SJSA1 (cell line): ENCODE data around the gene LGMN. TPM values are rescaled to one million over a fixed set of nuclear protein-coding genes. Genes with fewer than 3 reads are reported as not detected.
A peak's percentile ranks its signal among the peaks of the same experiment; 100 is the strongest.
"Not testable (repeated sequence)": the region's sequence is repeated elsewhere in the genome, so short reads cannot be mapped to it uniquely, and the experiment has no call there.

Experiments used
- DNase-seq, 2 experiments: peaks; one replicate each; pipeline ENCODE4 v3.0.0-alpha.2; 2015 to 2020; ENCODE audit warnings: low spot score in 2 of 2, low read depth in 1 of 2
- H3K27ac ChIP-seq: fragments of 250-450 bp; sonication (Bioruptor Pico); 2 replicates; pipeline ENCODE4 v1.5.1; 2020; ENCODE audit warnings: mild to moderate bottlenecking, moderate library complexity
- H3K27me3 ChIP-seq: fragments of 250-450 bp; sonication (Bioruptor Pico); replicated peaks from 2 replicates; pipeline ENCODE4 v1.5.1; 2020; ENCODE audit warnings: mild to moderate bottlenecking, moderate library complexity
- H3K36me3 ChIP-seq: fragments of 250-450 bp; sonication (Bioruptor Pico); 2 replicates; pipeline ENCODE4 v1.5.1; 2020; ENCODE audit warnings: mild to moderate bottlenecking
- H3K4me1 ChIP-seq: fragments of 250-450 bp; sonication (Bioruptor Pico); replicated peaks from 2 replicates; pipeline ENCODE4 v1.6.1; 2021; ENCODE audit warnings: mild to moderate bottlenecking
- H3K4me3 ChIP-seq: fragments of 250-450 bp; sonication (Bioruptor Pico); 2 replicates; pipeline ENCODE4 v1.5.1; 2020; ENCODE audit warnings: mild to moderate bottlenecking
- H3K9me3 ChIP-seq: fragments of 250-450 bp; sonication (Bioruptor Pico); replicated peaks from 2 replicates; pipeline ENCODE4 v1.5.1; 2020; ENCODE audit warnings: mild to moderate bottlenecking
- total RNA-seq: library from RNA; depleted of rRNA; stranded (reverse); fragments of >200 nt; shearing (Covaris generic); gene quantifications from 2 replicates; pipeline ENCODE4 v1.2.3, GENCODE V29; 2014

LGMN gene
- total RNA-seq, 1 experiment from 2014 or later = 156 TPM

DNA sequence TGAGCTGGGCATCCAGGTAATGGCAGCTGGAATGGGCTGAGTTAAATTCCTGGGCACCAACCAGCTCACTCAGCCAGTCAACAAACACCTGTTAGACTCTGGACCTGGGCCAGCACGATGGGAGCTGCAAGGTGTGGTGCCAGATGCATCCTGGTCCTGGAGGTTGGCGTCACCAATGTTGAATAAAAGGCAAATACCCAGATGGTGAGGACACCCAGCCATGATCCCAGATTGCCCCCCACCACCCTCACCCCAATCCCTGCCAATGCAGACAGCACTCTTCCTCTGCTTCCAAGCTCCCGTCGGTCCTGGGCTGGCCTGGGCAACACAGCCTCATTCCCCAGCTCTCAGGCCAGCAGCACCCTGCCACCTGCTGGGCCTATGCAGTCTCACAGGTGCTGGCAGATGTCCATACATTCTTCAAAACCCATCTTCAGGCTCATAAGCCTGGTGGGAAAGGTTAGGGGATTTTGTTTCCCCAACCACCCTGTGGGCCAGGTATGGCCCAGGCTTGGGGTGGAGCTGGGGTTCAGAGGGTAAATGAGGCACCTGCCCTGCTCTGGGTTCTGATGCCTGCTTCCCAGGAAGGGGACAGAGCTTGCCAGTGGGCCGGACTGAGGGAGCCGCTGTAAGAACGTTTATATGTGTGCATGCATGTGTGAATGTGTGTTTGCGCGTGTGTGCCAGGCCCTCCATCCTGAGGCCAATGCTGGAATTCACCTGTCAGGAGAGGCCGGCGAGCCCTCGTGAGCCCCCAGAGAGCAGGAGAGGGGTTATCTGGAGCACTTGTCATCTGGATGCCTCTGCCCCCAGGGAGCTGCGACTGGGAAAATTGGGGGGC lies 58.0 kb downstream of the LGMN start:
- no peaks in the 10 kb centered on the region for H3K27me3 ChIP-seq
- no peak overlapping the region for H3K4me3 ChIP-seq
- DNase-seq = no peak
- no peaks in the 10 kb centered on the region for H3K36me3 ChIP-seq
- no peaks in the 10 kb centered on the region for H3K9me3 ChIP-seq
- H3K27ac ChIP-seq = no peak overlapping the region
- peaks cover 7% of the 10 kb centered on the region for H3K4me1 ChIP-seq

DNA sequence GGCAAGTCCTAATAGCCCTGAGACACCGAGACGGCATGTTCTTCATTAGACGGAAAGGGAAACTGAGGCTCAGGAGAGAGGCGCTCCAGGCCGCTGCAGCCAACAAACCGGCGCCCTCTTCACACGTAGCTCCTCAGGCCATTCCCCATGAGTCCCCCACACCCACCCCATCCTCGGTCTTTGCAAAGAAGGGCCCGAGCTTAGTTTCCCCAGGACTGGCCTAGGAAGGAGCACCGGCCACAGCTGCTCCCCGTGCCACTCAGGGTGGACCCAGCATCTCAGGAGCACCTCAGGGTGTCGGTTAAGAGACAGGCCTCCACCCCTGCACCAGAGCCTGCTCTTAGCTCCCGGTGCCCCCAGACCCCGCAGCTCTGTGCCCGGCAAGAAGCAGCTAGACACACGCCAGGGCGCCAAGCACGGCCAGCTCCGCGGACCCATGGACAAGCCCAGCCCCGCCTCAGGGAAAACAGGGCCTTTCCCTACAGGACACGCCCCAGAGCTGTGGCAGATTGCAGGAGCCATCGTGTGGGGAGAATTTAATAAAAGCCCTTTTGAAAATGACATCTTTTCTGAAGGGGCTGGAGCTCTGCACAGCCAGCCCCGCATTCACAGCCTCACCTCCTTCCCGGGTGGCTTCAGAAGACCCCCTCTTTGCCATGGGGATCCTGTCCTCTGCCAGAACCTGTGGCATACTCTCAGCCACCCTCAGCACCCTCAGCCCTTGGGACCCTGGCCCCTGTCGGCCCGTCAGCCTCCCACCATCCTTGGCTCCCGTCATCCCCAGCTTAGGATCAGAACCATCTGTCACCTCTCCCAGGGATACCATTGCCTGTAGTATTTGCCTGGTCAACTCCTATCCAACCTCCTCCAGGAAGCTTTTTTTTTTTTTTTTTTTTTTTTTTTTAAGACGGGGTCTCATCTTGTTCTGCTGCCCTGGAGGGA lies 59.7 kb downstream of the LGMN start:
- H3K27ac ChIP-seq = no peak overlapping the region

GRCh38 chr14:92687681-92688433 lies 60.6 kb downstream of the LGMN start:
- no peaks in the 10 kb centered on the region for H3K36me3 ChIP-seq
- DNase-seq = no peak
- no peak overlapping the region for H3K27ac ChIP-seq
- H3K27me3 ChIP-seq = no peaks in the 10 kb centered on the region
- H3K4me3 ChIP-seq = no peak overlapping the region
- H3K4me1 ChIP-seq = peaks cover 7% of the 10 kb centered on the region
- H3K9me3 ChIP-seq = no peaks in the 10 kb centered on the region

More for the DNA sequence above, 59.7 kb downstream of the LGMN start:
- Histone ChIP-seq H3K4me1 (peaks cover 7% of the 10 kb centered on the region), H3K9me3 (no peaks in the 10 kb centered on the region), H3K27me3 (no peaks in the 10 kb centered on the region), H3K4me3 (no peak overlapping the region), H3K36me3 (no peaks in the 10 kb centered on the region)
- no peak for DNase-seq

DNA sequence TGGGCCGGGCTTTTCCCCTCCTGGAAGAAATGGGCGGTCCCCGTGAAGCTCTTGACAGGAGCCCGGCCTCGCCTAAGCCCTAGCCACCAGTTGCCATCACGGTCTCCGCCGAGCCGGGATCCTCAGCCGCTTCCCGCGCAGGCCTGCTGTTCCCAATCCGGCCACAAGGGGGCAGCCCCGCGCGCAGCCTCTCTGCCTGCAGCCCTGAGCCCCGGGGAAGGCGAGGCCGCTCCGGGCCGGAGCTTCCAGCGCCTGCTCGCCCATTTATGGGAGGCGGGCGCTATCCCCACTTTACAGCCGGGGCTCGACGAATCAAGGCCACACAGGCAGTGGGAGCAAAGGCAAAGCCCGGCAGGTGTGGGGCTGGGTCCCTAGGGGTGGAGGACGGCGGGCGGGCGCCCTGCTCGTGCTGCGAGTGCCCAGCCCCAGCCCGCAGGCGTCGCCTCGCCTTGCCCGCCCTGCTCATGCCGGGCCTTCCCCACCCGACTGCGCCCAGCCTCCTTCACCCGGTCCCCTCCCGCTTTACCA lies 61.5 kb downstream of the LGMN start:
- peak; percentile 61 to 70 for DNase-seq
- Histone ChIP-seq H3K9me3 (no peaks in the 10 kb centered on the region), H3K4me1 (peaks cover 7% of the 10 kb centered on the region), H3K36me3 (no peaks in the 10 kb centered on the region), H3K4me3 (no peak overlapping the region), H3K27ac (no peak overlapping the region), H3K27me3 (no peaks in the 10 kb centered on the region)

DNA sequence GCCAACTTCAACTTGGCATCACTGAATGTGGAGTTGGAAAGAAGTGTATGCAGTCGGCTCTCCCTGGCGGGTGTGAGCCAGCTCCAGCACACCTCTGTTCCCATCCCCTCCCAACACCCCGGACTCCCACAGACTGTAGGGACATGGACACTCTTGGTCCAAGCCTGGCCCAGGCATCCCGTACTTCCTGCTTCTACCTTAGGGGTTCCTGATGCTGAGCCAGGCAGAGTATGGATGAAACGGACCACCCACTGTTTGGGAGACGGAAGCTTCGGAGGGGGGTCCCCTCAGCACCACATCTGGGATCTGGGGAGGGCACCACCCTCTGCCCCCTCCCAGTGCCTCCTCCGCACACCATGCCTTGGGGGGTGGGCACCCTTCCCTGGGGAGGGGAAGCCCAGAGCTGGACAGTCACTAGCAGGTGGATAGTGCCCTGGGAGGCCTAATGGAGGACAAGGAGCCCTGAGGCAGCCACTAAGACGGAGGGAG lies 62.0 kb downstream of the LGMN start:
- Histone ChIP-seq H3K9me3 (no peaks in the 10 kb centered on the region), H3K36me3 (no peaks in the 10 kb centered on the region), H3K4me1 (peaks cover 7% of the 10 kb centered on the region), H3K27me3 (no peaks in the 10 kb centered on the region), H3K27ac (no peak overlapping the region), H3K4me3 (no peak overlapping the region)
- no peak for DNase-seq

GRCh38 chr14:92685784-92686355 lies 62.6 kb downstream of the LGMN start:
- Histone ChIP-seq H3K27me3 (no peaks in the 10 kb centered on the region), H3K9me3 (no peaks in the 10 kb centered on the region), H3K27ac (no peak overlapping the region), H3K36me3 (no peaks in the 10 kb centered on the region), H3K4me1 (peaks cover 7% of the 10 kb centered on the region), H3K4me3 (no peak overlapping the region)
- no peak for DNase-seq

DNA sequence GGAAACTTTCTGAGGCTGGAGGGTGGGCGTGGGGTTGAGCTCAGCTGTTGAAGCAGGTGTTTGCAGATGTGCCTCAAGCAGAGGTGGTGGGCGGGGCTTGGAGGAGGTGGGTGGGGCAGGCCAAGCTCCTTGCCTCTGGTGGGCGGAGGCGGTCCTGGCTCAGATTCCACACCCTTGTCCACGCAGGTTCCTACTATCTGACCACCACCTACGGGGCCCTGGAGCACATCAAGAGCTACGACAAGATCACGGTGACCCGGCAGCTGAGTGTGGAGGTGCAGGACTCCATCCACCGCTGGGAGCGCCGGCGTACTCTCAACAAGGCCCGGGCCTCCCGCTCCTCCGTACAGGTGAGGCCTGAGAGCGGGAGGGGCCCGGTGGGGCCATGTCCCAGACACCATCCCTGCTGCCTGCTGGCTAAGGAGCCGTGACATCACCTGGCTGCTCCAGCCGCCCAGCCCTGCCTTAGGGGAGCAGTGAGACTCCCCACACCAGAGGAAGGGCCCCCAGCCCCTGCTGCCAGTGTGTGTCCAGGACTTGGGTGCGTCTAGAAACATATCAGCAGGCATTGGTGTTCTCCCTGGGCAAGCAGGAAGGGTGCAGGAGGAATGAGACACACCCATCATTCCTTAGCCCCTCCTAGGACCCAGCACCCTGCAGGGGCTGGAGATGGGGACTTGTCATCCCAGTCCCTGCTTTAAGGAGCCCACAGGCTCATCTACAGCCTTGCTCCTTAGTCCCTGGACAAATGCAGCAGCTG lies 63.4 kb downstream of the LGMN start:
- no peaks in the 10 kb centered on the region for H3K9me3 ChIP-seq
- H3K27me3 ChIP-seq = no peaks in the 10 kb centered on the region
- no peak overlapping the region for H3K27ac ChIP-seq
- DNase-seq = no peak
- H3K4me3 ChIP-seq = no peak overlapping the region
- peaks cover 7% of the 10 kb centered on the region for H3K4me1 ChIP-seq
- no peaks in the 10 kb centered on the region for H3K36me3 ChIP-seq

- Histone ChIP-seq H3K4me3 (no peak overlapping the region), H3K36me3 (no peaks in the 10 kb centered on the region), H3K27me3 (no peaks in the 10 kb centered on the region), H3K4me1 (peaks cover 7% of the 10 kb centered on the region), H3K9me3 (no peaks in the 10 kb centered on the region), H3K27ac (no peak overlapping the region)
- no peak for DNase-seq
These were observed 65.4 kb downstream of the LGMN start for GRCh38 chr14:92683041-92683440.

- no peak overlapping the region for H3K27ac ChIP-seq
- H3K4me1 ChIP-seq = no peaks in the 10 kb centered on the region
- no peak overlapping the region for H3K4me3 ChIP-seq
- H3K27me3 ChIP-seq = no peaks in the 10 kb centered on the region
- H3K36me3 ChIP-seq = no peaks in the 10 kb centered on the region
- H3K9me3 ChIP-seq = no peaks in the 10 kb centered on the region
- DNase-seq = peak in 1 of 2 experiments; percentile 40
These were observed 67.4 kb downstream of the LGMN start for GRCh38 chr14:92680781-92681650.

DNA sequence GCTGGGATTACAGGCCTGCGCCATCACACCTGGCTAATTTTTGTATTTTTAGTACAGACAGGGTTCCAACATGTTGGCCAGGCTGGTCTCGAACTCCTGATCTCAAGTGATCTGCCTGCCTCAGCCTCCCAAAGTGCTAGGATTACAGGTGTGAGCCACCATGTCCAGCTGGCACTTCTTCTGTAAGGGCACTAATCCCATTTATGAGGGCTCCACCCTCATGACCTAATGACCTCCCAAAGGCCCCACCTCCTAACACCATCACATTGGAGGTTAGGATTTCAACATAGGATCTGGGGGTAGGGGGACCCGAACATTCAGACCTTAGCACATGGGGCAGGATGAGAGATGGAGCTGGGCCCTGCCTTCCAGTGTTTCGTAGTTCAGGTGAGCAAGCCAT lies 68.1 kb downstream of the LGMN start:
- not testable (repeated sequence) for H3K36me3 ChIP-seq, DNase-seq, H3K27me3 ChIP-seq, H3K27ac ChIP-seq, H3K4me1 ChIP-seq, H3K9me3 ChIP-seq, H3K4me3 ChIP-seq

DNA sequence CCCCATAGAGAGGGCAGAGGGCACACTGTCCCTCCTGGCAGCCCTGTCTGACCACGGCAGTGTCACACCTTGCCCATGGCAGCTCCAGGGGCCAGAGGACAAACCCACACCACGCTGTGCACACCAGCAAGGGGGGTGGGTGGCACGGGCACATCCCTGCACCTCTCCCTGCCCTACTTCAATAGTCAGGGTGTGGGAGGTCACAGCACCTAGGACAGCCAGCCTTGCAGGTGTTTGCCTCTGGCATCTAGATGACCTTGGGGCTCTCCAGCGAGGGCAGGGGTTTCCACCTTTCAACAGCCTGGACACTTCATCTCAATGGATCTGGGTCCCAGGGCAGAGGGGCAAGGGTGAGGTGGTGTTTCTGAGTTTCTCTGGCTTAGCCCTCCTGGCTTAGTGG lies 69.2 kb downstream of the LGMN start:
- no peak for DNase-seq
- H3K27ac ChIP-seq = no peak overlapping the region
- H3K4me3 ChIP-seq = no peak overlapping the region
- no peaks in the 10 kb centered on the region for H3K4me1 ChIP-seq
- H3K36me3 ChIP-seq = no peaks in the 10 kb centered on the region
- no peaks in the 10 kb centered on the region for H3K27me3 ChIP-seq
- H3K9me3 ChIP-seq = no peaks in the 10 kb centered on the region

GRCh38 chr14:92678766-92679165 lies 69.7 kb downstream of the LGMN start:
- Histone ChIP-seq H3K4me1 (no peaks in the 10 kb centered on the region), H3K36me3 (no peaks in the 10 kb centered on the region), H3K9me3 (no peaks in the 10 kb centered on the region), H3K27ac (no peak overlapping the region), H3K4me3 (no peak overlapping the region), H3K27me3 (no peaks in the 10 kb centered on the region)
- DNase-seq = no peak
